Liver (tissue), 3 donors: Measurements from ENCODE around the gene IP6K3.

Experiments
- ATF3 ChIP-seq: IDR thresholded peaks from 2 replicates; pipeline ENCODE4 v1.6.1; 2016; ENCODE audit warnings: antibody characterized with exemption
- CTCF ChIP-seq: fragments of 150-350 bp; IDR thresholded peaks from 2 replicates; pipeline ENCODE4 v1.5.1; 2017; ENCODE audit warnings: improper control_type of control experiment, low read depth, low read length; ENCODE audit not compliant: missing input control
- FOXA1 ChIP-seq: IDR thresholded peaks from 2 replicates; pipeline ENCODE4 v1.6.1; 2016; ENCODE audit warnings: antibody characterized with exemption
- FOXA2 ChIP-seq: IDR thresholded peaks from 2 replicates; pipeline ENCODE4 v1.6.1; 2016; ENCODE audit warnings: antibody characterized with exemption
- GABPA ChIP-seq, 2 donors: IDR thresholded peaks in 1 of 2; conservative IDR thresholded peaks in 1 of 2; 2 replicates each; pipeline ENCODE4 v1.6.1; 2016; ENCODE audit warnings: antibody characterized with exemption in 2 of 2, mild to moderate bottlenecking in 1 of 2, moderate library complexity in 1 of 2
- JUND ChIP-seq, 2 donors: IDR thresholded peaks; 2 replicates each; pipeline ENCODE4 v1.6.1; 2016; ENCODE audit warnings: antibody characterized with exemption in 2 of 2
- MAX ChIP-seq: IDR thresholded peaks from 2 replicates; pipeline ENCODE4 v1.6.1; 2016; ENCODE audit warnings: antibody characterized with exemption
- RAD21 ChIP-seq, 2 donors: IDR thresholded peaks; 2 replicates each; pipeline ENCODE4 v1.6.1; 2016; ENCODE audit warnings: antibody characterized with exemption in 2 of 2, mild to moderate bottlenecking in 2 of 2
- SP1 ChIP-seq: IDR thresholded peaks from 2 replicates; pipeline ENCODE4 v1.6.1; 2018; ENCODE audit warnings: antibody characterized with exemption, mild to moderate bottlenecking
- TAF1 ChIP-seq: conservative IDR thresholded peaks from 2 replicates; pipeline ENCODE4 v1.6.1; 2016; ENCODE audit warnings: antibody characterized with exemption, mild to moderate bottlenecking
- YY1 ChIP-seq: IDR thresholded peaks from 2 replicates; pipeline ENCODE4 v1.6.1; 2016; ENCODE audit warnings: antibody characterized with exemption, mild to moderate bottlenecking
- ZBTB33 ChIP-seq: IDR thresholded peaks from 2 replicates; pipeline ENCODE4 v1.6.1; 2016; ENCODE audit warnings: antibody characterized with exemption
- donor health status: healthy.
- donor health status: healthy.

- TF ChIP-seq CTCF, result no peak
- TF ChIP-seq ATF3, result no peak
- no peak for TF ChIP-seq TAF1
- TF ChIP-seq MAX, result no peak
- TF ChIP-seq RAD21 (IDR thresholded peaks at IDR 0.05), result no peak
- TF ChIP-seq YY1, result no peak
- TF ChIP-seq GABPA (IDR thresholded peaks at IDR 0.05 in 1 of 2, conservative IDR thresholded peaks at IDR 0.05 in 1 of 2), result no peak
- no peak for TF ChIP-seq JUND (IDR thresholded peaks at IDR 0.05)
- no peak for TF ChIP-seq FOXA1
- no peak for TF ChIP-seq ZBTB33
- TF ChIP-seq SP1, result no peak
- no peak for TF ChIP-seq FOXA2
These were observed 23.6 kb upstream of the IP6K3 start for GRCh38 chr6:33770124-33770832.
